ENCODE measurements around the gene NRSN2.

DNA sequence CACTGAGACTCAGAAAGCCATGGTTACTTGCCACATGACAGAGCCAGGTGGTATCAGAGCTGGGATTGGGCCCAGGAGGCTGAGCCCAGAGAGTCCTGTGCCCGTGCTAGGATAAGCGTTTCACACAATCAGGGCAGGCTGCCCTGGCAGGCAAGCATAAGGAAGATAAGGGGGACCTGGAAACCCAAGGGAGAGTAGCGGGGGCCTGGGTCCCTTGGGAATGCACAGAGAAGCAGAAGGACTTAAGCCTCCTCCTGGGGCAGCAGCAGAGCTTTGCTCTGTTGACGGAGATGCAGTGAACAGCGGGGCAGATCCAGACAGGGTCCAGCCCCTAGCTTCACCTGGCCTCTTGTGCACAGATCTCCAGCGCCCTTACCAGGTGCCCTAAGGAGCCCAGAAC lies 42.3 kb downstream of the NRSN2 start:
- TF ChIP-seq, protein P1, sequence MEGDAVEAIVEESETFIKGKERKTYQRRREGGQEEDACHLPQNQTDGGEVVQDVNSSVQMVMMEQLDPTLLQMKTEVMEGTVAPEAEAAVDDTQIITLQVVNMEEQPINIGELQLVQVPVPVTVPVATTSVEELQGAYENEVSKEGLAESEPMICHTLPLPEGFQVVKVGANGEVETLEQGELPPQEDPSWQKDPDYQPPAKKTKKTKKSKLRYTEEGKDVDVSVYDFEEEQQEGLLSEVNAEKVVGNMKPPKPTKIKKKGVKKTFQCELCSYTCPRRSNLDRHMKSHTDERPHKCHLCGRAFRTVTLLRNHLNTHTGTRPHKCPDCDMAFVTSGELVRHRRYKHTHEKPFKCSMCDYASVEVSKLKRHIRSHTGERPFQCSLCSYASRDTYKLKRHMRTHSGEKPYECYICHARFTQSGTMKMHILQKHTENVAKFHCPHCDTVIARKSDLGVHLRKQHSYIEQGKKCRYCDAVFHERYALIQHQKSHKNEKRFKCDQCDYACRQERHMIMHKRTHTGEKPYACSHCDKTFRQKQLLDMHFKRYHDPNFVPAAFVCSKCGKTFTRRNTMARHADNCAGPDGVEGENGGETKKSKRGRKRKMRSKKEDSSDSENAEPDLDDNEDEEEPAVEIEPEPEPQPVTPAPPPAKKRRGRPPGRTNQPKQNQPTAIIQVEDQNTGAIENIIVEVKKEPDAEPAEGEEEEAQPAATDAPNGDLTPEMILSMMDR (IDR thresholded peaks at IDR 0.05), result no peak
- TF ChIP-seq ZFX (IDR thresholded peaks at IDR 0.05; ENCODE audit: borderline replicate concordance), result no peak

Measured in 22Rv1 (cell line).